ENCODE results near the gene DCDC1.

DNA sequence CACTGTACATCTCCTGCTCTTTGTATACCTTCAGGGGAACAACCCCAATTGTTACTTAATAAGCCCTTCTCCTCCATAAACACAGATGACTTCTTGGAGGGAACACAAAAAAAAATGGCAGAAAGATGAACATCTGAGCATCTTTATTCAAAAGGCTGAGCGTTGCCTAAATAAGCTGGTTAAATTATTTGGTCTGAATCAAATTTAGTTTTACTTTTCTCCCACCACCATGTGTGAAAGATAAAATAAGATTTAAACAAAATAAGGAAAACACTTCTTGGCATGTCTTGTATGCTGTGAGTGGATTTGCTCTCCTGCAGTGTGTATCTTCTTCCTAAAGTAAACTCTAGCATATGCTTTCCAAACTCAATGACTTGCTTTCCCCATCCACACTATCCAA, 137.9 kb downstream of the DCDC1 start:
- TF ChIP-seq POLR2A (IDR thresholded peaks at IDR 0.05; ENCODE audit: extremely low read depth, insufficient read length) (no peak), MYC (IDR thresholded peaks at IDR 0.05; ENCODE audit: low read depth, low read length) (no peak)
- TF ChIP-seq, protein P1, sequence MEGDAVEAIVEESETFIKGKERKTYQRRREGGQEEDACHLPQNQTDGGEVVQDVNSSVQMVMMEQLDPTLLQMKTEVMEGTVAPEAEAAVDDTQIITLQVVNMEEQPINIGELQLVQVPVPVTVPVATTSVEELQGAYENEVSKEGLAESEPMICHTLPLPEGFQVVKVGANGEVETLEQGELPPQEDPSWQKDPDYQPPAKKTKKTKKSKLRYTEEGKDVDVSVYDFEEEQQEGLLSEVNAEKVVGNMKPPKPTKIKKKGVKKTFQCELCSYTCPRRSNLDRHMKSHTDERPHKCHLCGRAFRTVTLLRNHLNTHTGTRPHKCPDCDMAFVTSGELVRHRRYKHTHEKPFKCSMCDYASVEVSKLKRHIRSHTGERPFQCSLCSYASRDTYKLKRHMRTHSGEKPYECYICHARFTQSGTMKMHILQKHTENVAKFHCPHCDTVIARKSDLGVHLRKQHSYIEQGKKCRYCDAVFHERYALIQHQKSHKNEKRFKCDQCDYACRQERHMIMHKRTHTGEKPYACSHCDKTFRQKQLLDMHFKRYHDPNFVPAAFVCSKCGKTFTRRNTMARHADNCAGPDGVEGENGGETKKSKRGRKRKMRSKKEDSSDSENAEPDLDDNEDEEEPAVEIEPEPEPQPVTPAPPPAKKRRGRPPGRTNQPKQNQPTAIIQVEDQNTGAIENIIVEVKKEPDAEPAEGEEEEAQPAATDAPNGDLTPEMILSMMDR (IDR thresholded peaks at IDR 0.05; ENCODE audit: low read depth, low read length): no peak
- TF ChIP-seq, protein P2, sequence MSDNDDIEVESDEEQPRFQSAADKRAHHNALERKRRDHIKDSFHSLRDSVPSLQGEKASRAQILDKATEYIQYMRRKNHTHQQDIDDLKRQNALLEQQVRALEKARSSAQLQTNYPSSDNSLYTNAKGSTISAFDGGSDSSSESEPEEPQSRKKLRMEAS (IDR thresholded peaks at IDR 0.05; ENCODE audit: low read depth, low read length): no peak
